HEK293T (cell line): ENCODE results near the gene SBK3.

ENCODE experiments used
- ARNT ChIP-seq: fragments of 450-650 bp; IDR thresholded peaks from 2 replicates; pipeline ENCODE4 v1.6.1; 2017; ENCODE audit warnings: mild to moderate bottlenecking
- BHLHE40 ChIP-seq: fragments of 450-650 bp; IDR thresholded peaks from 2 replicates; pipeline ENCODE4 v1.6.1; 2016; ENCODE audit warnings: mild to moderate bottlenecking, moderate library complexity, borderline replicate concordance
- ELF4 ChIP-seq: fragments of 450-650 bp; IDR thresholded peaks from 2 replicates; pipeline ENCODE4 v1.6.1; 2017; ENCODE audit warnings: antibody characterized with exemption
- FOXA1 ChIP-seq: fragments of 450-650 bp; IDR thresholded peaks from 2 replicates; pipeline ENCODE4 v1.6.1; 2016; ENCODE audit warnings: mild to moderate bottlenecking
- FOXK2 ChIP-seq: fragments of 450-650 bp; IDR thresholded peaks from 2 replicates; pipeline ENCODE4 v1.6.1; 2016; ENCODE audit warnings: mild to moderate bottlenecking
- FOXM1 ChIP-seq: fragments of 450-650 bp; IDR thresholded peaks from 2 replicates; pipeline ENCODE4 v1.6.1; 2017; ENCODE audit warnings: mild to moderate bottlenecking, borderline replicate concordance
- L3MBTL2 ChIP-seq: fragments of 450-650 bp; conservative IDR thresholded peaks from 2 replicates; pipeline ENCODE4 v1.6.1; 2016; ENCODE audit warnings: mild to moderate bottlenecking
- LEF1 ChIP-seq: fragments of 450-650 bp; IDR thresholded peaks from 2 replicates; pipeline ENCODE4 v1.6.1; 2017; ENCODE audit warnings: mild to moderate bottlenecking, borderline replicate concordance
- NFRKB ChIP-seq: fragments of 450-650 bp; IDR thresholded peaks from 2 replicates; pipeline ENCODE4 v1.6.1; 2016; ENCODE audit warnings: mild to moderate bottlenecking, moderate library complexity
- PKNOX1 ChIP-seq: fragments of 450-650 bp; IDR thresholded peaks from 2 replicates; pipeline ENCODE4 v1.6.1; 2016
- SP1 ChIP-seq: fragments of 450-650 bp; IDR thresholded peaks from 2 replicates; pipeline ENCODE4 v1.6.1; 2017
- SUZ12 ChIP-seq: fragments of 450-650 bp; IDR thresholded peaks from 2 replicates; pipeline ENCODE4 v1.6.1; 2016; ENCODE audit warnings: mild to moderate bottlenecking
- TARDBP ChIP-seq: fragments of 450-650 bp; IDR thresholded peaks from 2 replicates; pipeline ENCODE4 v1.6.1; 2016
- ZNF384 ChIP-seq: fragments of 450-650 bp; IDR thresholded peaks from 2 replicates; pipeline ENCODE4 v1.6.1; 2016

- TF ChIP-seq BHLHE40: no peak
- no peak for TF ChIP-seq ARNT
- TF ChIP-seq ZNF384: no peak
- no peak for TF ChIP-seq FOXK2
- no peak for TF ChIP-seq SP1
- TF ChIP-seq FOXA1: no peak
- no peak for TF ChIP-seq LEF1
- no peak for TF ChIP-seq SUZ12
- TF ChIP-seq FOXM1: no peak
- TF ChIP-seq L3MBTL2: peak; percentile 92
- no peak for TF ChIP-seq ELF4
- TF ChIP-seq NFRKB: no peak
- TF ChIP-seq TARDBP: no peak
- no peak for TF ChIP-seq PKNOX1
Observed at GRCh38 chr19:55526216-55527196, 18.8 kb downstream of the SBK3 start.
